GM10847 (cell line): ENCODE measurements around the gene TMEM61.

Experiments used
- POLR2A ChIP-seq: IDR thresholded peaks from 2 replicates; pipeline ENCODE4 v1.6.1; 2011; ENCODE audit not compliant: insufficient read length; ENCODE audit errors: extremely low read depth

Gene TMEM61

DNA sequence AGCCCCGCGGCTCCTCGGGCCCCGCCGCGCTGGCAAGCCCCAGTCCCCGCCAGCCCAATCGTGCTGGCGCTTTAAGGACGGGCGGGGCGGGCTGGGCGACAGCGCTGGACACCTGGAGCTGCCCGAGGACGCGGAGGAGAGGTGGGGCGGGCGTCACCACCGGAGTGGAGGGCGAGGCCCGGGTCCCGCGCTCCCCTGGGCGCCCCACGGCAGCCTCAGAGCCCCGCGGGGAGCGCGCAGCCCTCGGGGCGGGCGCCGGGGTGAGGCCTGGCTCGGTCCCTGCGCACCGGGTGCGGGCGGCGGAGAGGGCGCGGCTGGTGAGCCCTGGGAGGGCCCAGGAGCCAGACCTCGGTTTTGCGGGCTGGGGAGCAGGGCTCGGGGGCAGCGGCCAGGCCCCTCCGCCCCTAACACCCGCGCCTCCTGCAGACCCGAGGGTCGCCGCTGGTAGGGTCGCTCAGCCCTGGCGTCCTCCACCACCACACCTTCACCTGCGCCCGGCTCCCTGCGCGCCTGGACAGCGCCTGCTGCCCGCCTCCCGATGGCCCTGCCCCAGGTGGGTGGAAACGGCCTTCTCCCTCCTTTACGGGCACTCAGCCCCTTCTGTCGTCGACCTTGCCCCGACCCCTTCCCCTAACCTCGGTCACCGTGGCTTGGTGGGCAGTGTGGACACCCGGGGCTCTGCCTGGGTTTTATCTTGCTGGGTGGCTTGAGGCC, at the start of gene TMEM61:
Gene TMEM61, plus strand, starts transcription at position 101 of the 714 bp plus-strand sequence. Its CDS starts 438 bp downstream, at position 539.
- TF ChIP-seq POLR2A = no peak

DNA sequence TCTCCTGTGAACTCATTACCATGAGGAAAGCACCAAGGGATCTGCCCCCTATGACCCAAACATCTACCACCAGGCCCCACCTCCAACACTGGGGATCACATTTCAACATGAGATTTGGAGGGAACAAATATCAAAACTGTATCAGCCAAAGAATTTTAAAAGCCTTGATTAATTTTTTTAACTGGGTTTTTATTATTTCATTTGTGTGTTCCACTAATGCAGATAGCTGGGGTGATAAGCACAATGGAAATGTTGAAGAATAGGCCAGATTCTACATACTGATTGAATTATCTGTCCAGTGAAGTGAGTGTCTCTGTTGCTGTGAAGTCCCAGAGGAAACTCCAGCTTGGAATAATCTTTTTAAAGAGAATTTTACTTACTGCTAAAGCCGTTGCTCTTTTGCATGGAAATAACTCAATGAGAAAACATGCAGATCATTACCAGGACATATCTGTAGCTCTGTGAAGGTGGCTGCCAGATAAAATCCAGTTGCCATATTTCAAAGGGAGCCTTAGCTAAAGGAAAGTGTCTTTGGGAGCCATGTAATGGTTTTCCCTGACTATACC, 49.1 kb upstream of the TMEM61 start:
- TF ChIP-seq POLR2A = no peak

DNA sequence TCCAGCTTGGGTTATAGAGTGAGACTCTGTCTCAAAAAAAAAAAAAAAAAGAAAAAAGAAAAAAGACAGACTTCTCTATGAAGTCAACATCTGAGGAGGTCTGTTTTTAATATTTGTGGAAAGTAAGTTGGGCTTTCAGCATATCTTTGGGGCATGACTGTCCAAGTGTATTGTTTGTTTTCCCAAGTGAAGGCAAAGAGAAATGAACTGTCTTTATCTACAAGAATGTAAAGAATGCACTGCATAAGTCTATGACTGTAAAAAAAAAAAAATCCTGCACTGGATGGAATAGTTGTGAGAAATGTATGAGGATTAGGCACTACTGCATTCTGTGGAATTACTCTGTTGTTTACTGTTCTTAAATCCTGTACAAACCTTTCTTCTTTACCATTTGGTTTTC, 45.6 kb upstream of the TMEM61 start:
- no peak for TF ChIP-seq POLR2A

DNA sequence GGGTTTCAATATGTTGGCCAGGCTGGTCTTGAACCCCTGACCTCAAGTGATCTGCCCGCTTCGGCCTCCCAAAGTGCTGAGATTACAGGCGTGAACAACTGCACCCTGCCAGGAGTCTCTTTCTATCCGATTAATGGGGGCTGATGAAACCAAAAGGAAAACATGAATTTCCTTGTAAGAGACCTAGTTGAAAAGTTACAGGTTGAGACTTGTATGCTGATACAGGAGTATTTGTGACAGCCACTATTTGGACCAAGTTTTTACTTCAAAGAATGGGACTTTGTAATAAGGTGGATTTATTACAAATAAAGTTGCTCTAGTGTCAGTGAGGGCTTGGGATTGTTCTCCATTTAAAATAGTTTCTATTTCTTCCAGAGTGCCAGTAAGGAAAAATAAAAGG, 43.6 kb upstream of the TMEM61 start:
- TF ChIP-seq POLR2A = no peak

DNA sequence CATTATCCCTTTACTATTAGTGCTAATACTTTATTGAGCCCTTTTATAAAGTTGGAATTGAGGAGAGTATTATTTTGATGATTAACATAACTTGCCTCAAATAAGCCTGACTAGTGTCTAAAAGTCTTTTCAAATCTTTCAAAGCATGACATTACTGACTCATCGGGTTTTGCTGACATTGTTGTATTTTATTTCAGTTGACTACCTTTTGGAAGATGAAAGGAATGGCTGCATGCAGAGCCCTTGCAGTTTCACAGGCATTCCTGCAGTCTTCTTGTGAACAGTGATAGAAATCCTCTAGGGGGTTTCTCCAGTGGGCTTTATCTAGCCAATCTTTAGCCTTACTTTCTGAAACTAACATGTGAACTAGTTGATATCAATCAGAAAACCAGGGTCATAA, 43.0 kb upstream of the TMEM61 start:
- TF ChIP-seq POLR2A = no peak

DNA sequence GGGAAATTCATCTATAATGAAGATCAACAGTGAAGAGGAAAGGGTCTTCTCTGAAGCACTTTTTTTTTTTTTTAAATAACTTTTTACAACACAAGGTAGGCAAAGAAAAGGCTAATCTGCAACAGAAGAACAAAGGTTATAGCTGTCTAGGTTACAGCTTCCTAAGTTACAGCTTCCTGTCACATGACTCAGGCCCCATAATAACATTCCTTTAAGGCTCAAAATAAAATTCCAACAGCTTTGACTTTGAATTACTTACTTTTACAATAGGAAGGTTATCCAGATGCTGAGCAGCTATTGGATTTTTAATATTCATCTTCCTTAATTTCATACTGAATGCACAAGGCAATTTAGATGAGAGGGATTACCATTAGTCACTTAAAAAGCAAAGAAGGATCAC, 40.4 kb upstream of the TMEM61 start:
- TF ChIP-seq POLR2A = no peak

DNA sequence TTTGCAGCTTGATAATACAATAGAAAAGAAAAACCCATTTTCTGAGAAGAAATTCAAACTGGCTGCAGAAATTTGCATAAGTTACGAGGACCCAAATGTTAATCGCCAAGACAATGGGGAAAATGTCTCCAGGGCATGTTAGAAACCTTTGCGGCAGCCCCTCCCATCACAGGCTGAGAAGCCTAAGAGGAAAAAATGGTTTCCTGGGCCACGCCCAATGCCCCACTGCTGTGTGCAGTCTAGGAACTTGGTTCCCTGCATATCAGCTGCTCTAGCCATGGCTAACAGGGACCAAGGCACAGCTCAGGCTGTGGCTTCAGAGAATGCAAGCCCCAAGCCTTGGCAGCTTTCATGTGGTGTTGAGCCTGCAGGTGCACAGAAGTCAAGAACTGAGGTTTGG, 37.5 kb upstream of the TMEM61 start:
- no peak for TF ChIP-seq POLR2A

DNA sequence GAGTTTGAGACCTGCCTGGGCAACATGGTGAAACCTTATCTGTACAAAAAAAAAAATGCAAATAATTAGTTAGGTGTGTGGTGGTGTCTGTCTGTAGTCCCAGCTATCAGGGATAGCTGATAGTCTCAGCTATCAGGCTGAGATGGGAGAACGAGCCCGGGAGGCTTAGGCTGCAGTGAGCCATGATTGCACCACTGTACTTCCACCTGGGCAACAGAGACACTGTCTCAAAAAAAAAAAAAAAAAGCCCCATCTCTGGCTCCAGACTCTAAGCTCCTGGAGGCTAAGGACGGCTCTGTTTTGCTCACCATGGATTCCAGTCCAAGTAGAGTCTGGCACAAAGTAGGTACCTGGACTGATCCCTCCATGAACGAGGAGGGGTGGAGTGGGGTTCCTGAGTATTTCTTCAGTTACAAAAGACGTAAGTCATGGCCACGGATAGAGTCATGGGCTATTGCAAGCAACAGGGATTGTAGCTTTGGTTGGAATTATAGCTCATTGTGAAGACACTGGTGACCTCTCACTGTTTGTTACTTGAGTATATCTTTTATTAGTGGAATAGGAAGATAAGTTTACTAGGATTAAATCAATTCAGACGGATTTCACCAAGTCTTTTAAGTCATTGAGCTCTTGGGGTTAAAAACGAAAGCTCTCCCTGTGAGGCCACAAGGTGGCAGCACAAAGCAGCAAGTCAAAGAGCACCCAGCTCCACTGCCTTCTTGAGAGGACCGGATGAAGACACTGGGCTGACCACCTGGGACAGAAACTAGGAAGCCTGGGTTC, 35.6 kb upstream of the TMEM61 start:
- no peak for TF ChIP-seq POLR2A

DNA sequence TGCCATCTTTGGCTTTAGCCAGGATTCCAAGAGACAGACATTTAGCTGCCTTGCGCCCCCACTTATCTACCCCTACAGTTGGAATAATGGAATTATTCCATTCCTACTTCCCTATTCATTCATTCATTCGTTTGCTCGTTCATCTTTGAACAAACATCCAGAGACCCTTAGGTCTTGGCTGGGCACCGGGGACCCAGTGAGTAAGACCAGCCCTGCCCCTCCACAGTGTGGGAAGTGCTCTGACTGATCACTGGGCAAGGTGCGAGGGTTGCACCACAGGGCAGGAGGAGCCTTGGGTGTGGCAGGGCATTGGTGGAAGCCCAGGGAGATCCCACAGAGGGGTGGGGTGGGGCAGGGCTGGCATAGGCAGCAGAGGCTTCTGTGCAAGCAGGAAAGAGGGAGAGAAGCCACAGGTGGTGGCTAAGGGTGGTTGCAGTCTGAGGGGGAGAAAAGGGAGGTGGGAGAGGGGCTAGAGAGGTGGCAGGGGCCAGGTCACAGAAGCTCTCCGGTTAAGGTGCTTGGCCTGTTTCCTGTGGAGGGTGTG, 35.0 kb upstream of the TMEM61 start:
- TF ChIP-seq POLR2A = no peak

DNA sequence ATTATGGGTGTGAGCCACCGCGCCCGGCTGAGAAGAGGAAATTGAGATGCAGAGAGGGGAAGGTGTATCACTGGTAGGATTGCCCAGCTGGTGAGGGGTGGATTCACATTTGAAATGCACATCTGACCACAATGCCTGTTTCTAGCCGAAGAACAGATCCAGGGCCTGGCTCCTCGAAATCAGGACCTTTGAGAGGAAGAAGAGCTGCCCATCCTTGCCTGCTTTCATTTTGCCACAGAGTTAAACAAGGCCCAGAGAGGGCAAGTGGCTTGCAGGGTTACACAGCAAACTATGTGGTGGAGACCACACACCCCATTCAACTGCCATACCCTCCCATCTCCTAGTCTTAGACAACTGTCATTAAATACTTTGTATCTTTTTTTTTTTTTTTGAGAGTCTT, 32.9 kb upstream of the TMEM61 start:
- TF ChIP-seq POLR2A = no peak

DNA sequence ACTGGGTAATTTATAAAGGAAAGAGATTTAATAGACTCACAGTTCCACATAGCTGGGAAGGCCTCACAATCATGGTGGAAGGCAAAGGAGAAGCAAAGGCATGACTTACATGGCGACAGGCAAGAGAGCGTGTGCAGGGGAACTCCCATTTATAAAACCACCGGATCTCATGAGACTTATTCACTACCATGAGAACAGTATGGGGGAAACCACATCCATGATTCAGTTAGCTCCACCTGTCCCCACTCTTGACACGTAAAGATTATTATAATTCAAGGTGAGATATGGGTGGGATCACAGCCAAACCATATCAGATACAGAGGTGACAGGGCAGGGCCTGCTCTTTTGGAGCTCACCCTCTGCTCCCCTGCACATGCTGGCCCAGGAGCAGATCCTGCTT, 31.4 kb upstream of the TMEM61 start:
- no peak for TF ChIP-seq POLR2A

DNA sequence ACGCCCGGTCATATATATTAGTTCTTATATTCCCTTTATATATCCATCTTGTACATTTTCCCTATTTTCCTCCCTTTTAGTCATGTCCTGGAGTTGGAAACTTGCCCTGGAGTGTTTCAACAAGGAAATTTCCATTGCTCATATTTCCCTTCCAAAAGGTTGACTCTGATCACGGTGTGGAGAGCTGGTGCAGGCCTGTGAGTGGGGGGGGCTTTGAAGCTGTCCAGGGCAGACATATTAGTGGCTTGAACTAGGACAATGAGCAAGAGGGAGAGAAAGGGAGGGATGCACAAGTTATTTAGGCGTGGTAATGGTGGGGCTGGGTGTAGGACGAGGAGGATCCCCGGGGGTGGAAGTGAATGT, 30.4 kb upstream of the TMEM61 start:
- TF ChIP-seq POLR2A = no peak

DNA sequence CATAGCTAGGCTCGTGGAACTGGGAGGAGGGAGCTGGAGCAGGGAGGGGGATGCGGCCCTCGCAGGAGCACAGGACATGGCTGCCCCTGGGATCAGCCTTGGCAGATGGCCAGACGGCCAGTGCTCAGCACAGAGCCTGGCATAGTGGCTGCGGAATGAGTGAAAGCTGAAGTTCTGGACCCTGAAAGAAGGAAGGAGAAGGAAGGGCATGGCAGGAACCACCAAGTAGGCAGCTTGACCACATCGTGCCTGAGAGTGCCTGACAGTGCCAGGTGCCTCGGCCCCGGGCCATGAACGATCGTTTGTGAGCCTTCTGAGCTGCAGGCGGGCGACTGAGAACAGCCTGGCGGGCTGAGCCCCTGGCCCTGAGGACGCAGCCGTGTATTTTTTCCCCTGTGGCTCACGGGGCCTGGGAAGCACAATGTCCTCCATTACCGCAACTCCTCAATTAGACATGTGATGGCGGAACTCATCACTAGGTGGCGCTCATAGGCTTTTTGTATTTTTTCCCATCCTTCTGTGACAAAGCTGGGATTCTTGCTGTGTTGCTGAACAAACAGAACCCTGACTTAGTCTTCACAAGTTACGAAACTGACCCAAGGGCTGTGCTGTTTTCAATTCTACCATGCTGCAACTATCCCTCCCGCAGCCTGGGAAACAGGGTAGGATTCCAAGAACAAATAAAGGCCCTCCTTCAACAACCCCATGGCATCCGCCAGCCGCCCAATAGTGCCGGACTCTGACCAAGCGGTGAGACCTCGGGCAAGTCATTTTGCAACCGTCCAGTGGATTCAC, 29.9 kb upstream of the TMEM61 start:
- TF ChIP-seq POLR2A = no peak

DNA sequence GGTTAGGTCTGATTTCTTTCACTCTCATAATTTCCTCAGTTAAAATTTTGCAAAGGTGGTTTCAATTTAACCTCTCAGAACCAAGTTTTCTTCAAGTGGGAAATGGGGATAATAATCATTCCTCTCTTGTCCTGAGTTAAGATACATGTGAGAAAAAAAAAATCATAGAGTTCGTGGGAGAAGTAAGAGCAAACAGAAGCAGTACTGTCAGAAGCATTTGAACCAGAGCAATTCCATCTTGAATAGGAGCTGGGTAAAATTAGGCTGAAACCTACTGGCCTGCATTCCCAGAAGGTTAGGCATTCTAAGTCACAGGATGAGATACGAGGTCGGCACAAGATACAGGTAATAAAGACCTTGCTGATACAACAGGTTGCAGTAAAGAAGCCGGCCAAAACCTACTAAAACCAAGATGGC, 28.6 kb upstream of the TMEM61 start:
- no peak for TF ChIP-seq POLR2A

DNA sequence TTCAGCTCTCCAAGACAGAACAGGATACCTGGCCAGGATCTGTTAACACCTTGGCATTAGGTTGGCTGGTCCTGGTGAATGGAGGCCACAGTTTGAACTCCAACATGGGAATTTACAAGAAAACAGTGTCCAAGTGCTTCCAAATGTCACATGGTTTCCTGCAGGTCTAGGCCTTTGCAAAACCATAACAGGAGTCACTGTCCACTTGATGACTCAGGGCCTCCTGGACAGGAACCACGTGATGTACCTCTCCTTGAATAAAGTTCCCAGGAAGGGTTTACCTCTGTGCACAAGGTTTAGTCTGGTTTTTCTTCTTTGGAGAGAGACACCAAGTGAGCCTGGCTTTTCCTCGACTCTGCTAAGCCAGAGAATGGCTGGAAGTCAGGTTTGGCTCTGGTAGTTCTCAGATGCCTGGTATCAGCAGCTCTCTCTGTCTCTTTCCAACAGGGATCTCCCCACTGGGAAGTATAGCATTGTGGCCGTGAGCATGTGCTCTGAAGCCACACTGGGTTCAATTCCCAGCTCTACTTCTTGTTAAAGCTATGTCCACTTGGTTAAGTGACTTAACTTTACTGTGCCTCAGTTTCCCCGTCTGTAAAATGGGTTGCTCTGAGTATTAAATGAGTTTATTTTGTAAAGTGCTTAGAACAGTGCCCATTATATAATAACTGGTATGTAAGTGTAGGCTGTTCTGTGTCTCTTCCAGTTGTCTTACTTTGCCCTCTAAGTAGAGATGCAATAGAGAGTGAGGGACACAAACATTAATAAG, 27.3 kb upstream of the TMEM61 start:
- no peak for TF ChIP-seq POLR2A

DNA sequence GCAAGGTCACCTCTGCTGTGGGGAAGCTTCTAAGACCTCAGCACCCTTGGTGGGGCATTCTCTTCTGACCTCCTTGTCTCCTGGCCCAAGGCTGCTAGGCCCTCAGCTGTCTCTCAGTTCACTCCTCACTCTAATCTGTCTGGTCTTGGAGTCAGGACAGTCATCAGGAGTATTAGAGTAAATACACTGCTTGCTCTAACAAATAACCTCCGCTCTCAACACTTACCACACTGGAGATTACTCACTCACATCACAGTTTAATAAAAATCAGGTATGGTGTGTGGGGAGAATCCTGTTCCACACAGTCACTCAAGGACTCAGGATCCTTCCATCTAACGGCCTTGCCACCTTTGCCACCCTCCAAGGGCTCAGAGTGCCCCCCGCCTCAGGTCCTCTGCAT, 26.6 kb upstream of the TMEM61 start:
- no peak for TF ChIP-seq POLR2A
